Stimulated activated CD4-positive, alpha-beta T cell treated with anti-CD3 and anti-CD28 coated beads, TNF-alpha, amount 100 ng/mL, for 24 hours (primary cell): ENCODE results near the gene RCL1.
"Not testable (repeated sequence)": the region's sequence is repeated elsewhere in the genome, so short reads cannot be mapped to it uniquely, and the experiment has no call there.

ENCODE experiments used
- DNase-seq, 3 experiments: peaks; one replicate each; pipeline ENCODE4 v3.0.0-alpha.2; 2020; ENCODE audit warnings: low read depth in 3 of 3

Gene RCL1

GRCh38 chr9:4783191-4783590 is 9.6 kb upstream of the RCL1 start:
- DNase-seq = not testable (repeated sequence)

GRCh38 chr9:4784403-4784802 is 8.3 kb upstream of the RCL1 start:
- no peak for DNase-seq

GRCh38 chr9:4786599-4786998 is 6.1 kb upstream of the RCL1 start:
- no peak for DNase-seq

- DNase-seq = no peak
These were observed 4.9 kb upstream of the RCL1 start for GRCh38 chr9:4787876-4788275.

- DNase-seq = no peak
These were observed 4.0 kb upstream of the RCL1 start for GRCh38 chr9:4788703-4789102.

GRCh38 chr9:4792054-4792571 is 631 bp upstream of the RCL1 start:
- no peak for DNase-seq

GRCh38 chr9:4793459-4794395 is 983 bp downstream of the RCL1 start:
- no peak for DNase-seq

GRCh38 chr9:4794691-4795090 is 1.9 kb downstream of the RCL1 start:
- no peak for DNase-seq

- not testable (repeated sequence) for DNase-seq
These were observed 2.4 kb downstream of the RCL1 start for GRCh38 chr9:4795108-4795507.

GRCh38 chr9:4796530-4796929 is 3.8 kb downstream of the RCL1 start:
- no peak for DNase-seq

- DNase-seq = no peak
These were observed 4.5 kb downstream of the RCL1 start for GRCh38 chr9:4796988-4797853.

GRCh38 chr9:4797854-4798150 is 5.1 kb downstream of the RCL1 start:
- DNase-seq = no peak

GRCh38 chr9:4798281-4799032 is 5.7 kb downstream of the RCL1 start:
- DNase-seq = no peak

GRCh38 chr9:4799033-4799430 is 6.3 kb downstream of the RCL1 start:
- DNase-seq = no peak

- no peak for DNase-seq
These were observed 7.0 kb downstream of the RCL1 start for GRCh38 chr9:4799775-4800174.

GRCh38 chr9:4801156-4801555 is 8.4 kb downstream of the RCL1 start:
- DNase-seq = no peak

- DNase-seq = no peak
These were observed 11.2 kb downstream of the RCL1 start for GRCh38 chr9:4803670-4804530.

- no peak for DNase-seq
These were observed 11.8 kb downstream of the RCL1 start for GRCh38 chr9:4804531-4805016.

GRCh38 chr9:4805191-4805918 is 12.6 kb downstream of the RCL1 start:
- DNase-seq = no peak

- DNase-seq = no peak
These were observed 17.8 kb downstream of the RCL1 start for GRCh38 chr9:4810565-4810964.
